Measurements from ENCODE around the gene KCNIP1.

KCNIP1 gene

DNA sequence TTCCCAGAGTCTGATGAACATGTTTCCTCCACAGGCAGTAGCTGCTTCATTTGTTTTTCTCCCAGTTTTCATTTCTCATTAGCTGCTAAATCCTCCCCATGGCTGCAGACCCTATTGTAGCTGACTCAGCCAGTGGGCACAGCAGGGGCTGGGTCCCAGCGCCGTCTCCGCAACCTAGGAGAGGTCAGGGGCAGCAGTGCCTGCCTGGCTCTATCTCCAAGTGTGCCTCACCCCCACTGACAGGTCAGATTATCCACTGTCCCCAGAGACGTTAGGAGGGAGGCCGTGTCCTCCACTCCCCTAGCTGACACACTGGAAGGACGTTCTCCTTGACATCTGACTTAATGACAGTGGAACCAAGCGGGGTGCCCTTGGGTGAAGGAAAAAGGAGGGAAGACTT, 31.1 kb downstream of the KCNIP1 start:
- Histone ChIP-seq H3K79me2 (ENCODE audit: insufficient read depth, low read length) (no peaks in the 10 kb centered on the region), H3K36me3 (ENCODE audit: insufficient read depth, low read length) (no peaks in the 10 kb centered on the region), H3K4me3 (ENCODE audit: low read depth, low read length, poor library complexity, severe bottlenecking) (no peak overlapping the region), H3K9me2 (ENCODE audit: low read depth, low read length) (no peaks in the 10 kb centered on the region), H3K4me1 (ENCODE audit: insufficient read depth, low read length, severe bottlenecking) (no peaks in the 10 kb centered on the region), H3K9ac (ENCODE audit: low read length) (no peak overlapping the region), H3K27ac (ENCODE audit: low read depth, low read length, poor library complexity, severe bottlenecking) (no peak overlapping the region), H3K27me3 (ENCODE audit: insufficient read depth, low read length) (no peaks in the 10 kb centered on the region), H3K9me3 (ENCODE audit: low read length) (no peaks in the 10 kb centered on the region), H3K4me2 (ENCODE audit: low read length) (no peak overlapping the region), H3F3A (ENCODE audit: insufficient read depth, low read length) (no peaks in the 10 kb centered on the region), H2AFZ (ENCODE audit: low read length) (no peak overlapping the region), H4K20me1 (ENCODE audit: insufficient read depth, low read length) (no peaks in the 10 kb centered on the region)
- TF ChIP-seq, protein P1, sequence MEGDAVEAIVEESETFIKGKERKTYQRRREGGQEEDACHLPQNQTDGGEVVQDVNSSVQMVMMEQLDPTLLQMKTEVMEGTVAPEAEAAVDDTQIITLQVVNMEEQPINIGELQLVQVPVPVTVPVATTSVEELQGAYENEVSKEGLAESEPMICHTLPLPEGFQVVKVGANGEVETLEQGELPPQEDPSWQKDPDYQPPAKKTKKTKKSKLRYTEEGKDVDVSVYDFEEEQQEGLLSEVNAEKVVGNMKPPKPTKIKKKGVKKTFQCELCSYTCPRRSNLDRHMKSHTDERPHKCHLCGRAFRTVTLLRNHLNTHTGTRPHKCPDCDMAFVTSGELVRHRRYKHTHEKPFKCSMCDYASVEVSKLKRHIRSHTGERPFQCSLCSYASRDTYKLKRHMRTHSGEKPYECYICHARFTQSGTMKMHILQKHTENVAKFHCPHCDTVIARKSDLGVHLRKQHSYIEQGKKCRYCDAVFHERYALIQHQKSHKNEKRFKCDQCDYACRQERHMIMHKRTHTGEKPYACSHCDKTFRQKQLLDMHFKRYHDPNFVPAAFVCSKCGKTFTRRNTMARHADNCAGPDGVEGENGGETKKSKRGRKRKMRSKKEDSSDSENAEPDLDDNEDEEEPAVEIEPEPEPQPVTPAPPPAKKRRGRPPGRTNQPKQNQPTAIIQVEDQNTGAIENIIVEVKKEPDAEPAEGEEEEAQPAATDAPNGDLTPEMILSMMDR (IDR thresholded peaks at IDR 0.05; ENCODE audit: low read length) = no peak
- no peak for TF ChIP-seq EZH2 (IDR thresholded peaks at IDR 0.05; ENCODE audit: borderline replicate concordance, low read length)

GRCh38 chr5:170536525-170536924, 32.7 kb downstream of the KCNIP1 start:
- no peak overlapping the region for H3K4me3 ChIP-seq (ENCODE audit: low read depth, low read length, poor library complexity, severe bottlenecking)
- no peaks in the 10 kb centered on the region for H4K20me1 ChIP-seq (ENCODE audit: insufficient read depth, low read length)
- H3K79me2 ChIP-seq (ENCODE audit: insufficient read depth, low read length) = no peaks in the 10 kb centered on the region
- no peaks in the 10 kb centered on the region for H3K9me2 ChIP-seq (ENCODE audit: low read depth, low read length)
- no peak overlapping the region for H3K27ac ChIP-seq (ENCODE audit: low read depth, low read length, poor library complexity, severe bottlenecking)
- no peaks in the 10 kb centered on the region for H3K9me3 ChIP-seq (ENCODE audit: low read length)
- no peak overlapping the region for H3K4me2 ChIP-seq (ENCODE audit: low read length)
- no peaks in the 10 kb centered on the region for H3K36me3 ChIP-seq (ENCODE audit: insufficient read depth, low read length)
- no peak overlapping the region for H2AFZ ChIP-seq (ENCODE audit: low read length)
- no peaks in the 10 kb centered on the region for H3K4me1 ChIP-seq (ENCODE audit: insufficient read depth, low read length, severe bottlenecking)
- H3K27me3 ChIP-seq (ENCODE audit: insufficient read depth, low read length) = no peaks in the 10 kb centered on the region
- H3F3A ChIP-seq (ENCODE audit: insufficient read depth, low read length) = no peaks in the 10 kb centered on the region
- TF ChIP-seq EZH2 (IDR thresholded peaks at IDR 0.05; ENCODE audit: borderline replicate concordance, low read length) = no peak
- TF ChIP-seq, protein P1 (IDR thresholded peaks at IDR 0.05; ENCODE audit: low read length) = no peak
- H3K9ac ChIP-seq (ENCODE audit: low read length) = no peak overlapping the region

DNA sequence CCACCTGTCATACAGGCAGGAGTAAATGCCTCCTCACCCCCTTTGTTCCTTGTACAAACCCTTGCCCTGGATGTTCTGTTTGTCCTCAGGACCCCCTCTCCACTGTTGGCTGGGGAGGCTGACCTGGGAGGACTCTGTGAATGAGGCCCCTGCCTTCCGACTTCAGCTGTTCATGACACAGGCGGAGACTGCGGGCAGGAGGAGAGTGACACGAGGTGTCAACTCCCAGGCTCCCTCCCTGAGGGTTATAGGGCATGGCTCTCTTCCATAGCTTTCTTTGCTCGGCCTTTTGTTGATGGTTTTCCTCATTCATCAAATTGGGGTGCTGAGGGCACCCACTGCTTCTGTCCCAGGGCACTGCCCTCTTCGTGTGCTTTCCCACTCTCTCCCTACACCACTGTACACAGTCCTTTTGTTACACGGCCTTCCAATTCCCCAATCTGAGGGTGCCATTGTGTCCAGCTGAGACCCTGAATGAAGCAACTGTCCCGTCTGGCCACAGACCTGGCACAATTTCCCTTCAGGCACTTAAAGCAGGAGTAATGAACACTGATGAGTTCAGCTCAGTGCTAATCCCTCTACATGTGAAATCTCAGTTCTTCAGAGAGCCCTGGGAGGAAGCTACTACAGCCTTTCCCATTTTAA, 33.8 kb downstream of the KCNIP1 start:
- H3K9me2 ChIP-seq (ENCODE audit: low read depth, low read length) = no peaks in the 10 kb centered on the region
- no peak overlapping the region for H2AFZ ChIP-seq (ENCODE audit: low read length)
- TF ChIP-seq EZH2 (IDR thresholded peaks at IDR 0.05; ENCODE audit: borderline replicate concordance, low read length) = no peak
- TF ChIP-seq, protein P1 (IDR thresholded peaks at IDR 0.05; ENCODE audit: low read length) = no peak
- no peaks in the 10 kb centered on the region for H4K20me1 ChIP-seq (ENCODE audit: insufficient read depth, low read length)
- H3K27ac ChIP-seq (ENCODE audit: low read depth, low read length, poor library complexity, severe bottlenecking) = no peak overlapping the region
- no peaks in the 10 kb centered on the region for H3K27me3 ChIP-seq (ENCODE audit: insufficient read depth, low read length)
- H3F3A ChIP-seq (ENCODE audit: insufficient read depth, low read length) = no peaks in the 10 kb centered on the region
- no peaks in the 10 kb centered on the region for H3K4me1 ChIP-seq (ENCODE audit: insufficient read depth, low read length, severe bottlenecking)
- no peak overlapping the region for H3K9ac ChIP-seq (ENCODE audit: low read length)
- no peaks in the 10 kb centered on the region for H3K9me3 ChIP-seq (ENCODE audit: low read length)
- no peak overlapping the region for H3K4me3 ChIP-seq (ENCODE audit: low read depth, low read length, poor library complexity, severe bottlenecking)
- H3K4me2 ChIP-seq (ENCODE audit: low read length) = no peak overlapping the region
- H3K79me2 ChIP-seq (ENCODE audit: insufficient read depth, low read length) = no peaks in the 10 kb centered on the region
- H3K36me3 ChIP-seq (ENCODE audit: insufficient read depth, low read length) = no peaks in the 10 kb centered on the region
